Suprapubic skin (tissue), 3 donors: ENCODE data around the gene CTBP2.

Experiments used
- EP300 ChIP-seq: sonication (generic); formaldehyde crosslinking; IDR thresholded peaks from one replicate; pipeline ENCODE4 v1.6.1; 2017; ENCODE audit warnings: antibody characterized with exemption
- POLR2A ChIP-seq, 2 donors: fragments of 450-650 bp; IDR thresholded peaks; one replicate each; pipeline ENCODE4 v1.6.1; 2017; ENCODE audit warnings: antibody characterized with exemption in 2 of 2, mild to moderate bottlenecking in 2 of 2, moderate library complexity in 2 of 2
- TF ChIP-seq, protein P1 (sequence below), 2 donors: fragments of 200-600 bp in 1 of 2; fragments of 450-650 bp in 1 of 2; sonication (generic) in 1 of 2; IDR thresholded peaks; one replicate each; pipeline ENCODE4 v1.5.1; 2016 to 2019; ENCODE audit warnings: antibody characterized with exemption in 2 of 2, mild to moderate bottlenecking in 1 of 2, moderate library complexity in 1 of 2

DNA sequence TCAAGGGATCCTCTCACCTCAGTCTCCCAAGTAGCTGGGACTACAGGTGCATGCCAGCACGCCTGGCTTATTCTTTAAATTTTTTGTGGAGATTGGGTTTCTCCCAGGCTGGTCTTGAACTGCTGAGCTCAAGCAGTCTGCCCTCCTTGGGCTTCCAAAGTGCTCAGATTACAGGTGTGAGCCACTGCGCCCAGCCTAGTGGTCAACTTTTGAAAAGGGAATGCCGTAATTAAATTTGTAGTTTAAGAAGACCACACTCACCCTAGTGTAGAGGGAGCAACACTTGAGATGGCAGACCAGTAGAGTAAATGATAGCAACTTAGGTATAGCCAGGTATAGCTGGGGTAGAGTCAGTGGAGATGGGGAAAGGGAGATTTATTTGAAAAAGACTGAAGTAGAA, 200.8 kb downstream of the CTBP2 start:
- TF ChIP-seq EP300 (no peak), POLR2A (IDR thresholded peaks at IDR 0.05) (no peak)
- TF ChIP-seq, protein P1, sequence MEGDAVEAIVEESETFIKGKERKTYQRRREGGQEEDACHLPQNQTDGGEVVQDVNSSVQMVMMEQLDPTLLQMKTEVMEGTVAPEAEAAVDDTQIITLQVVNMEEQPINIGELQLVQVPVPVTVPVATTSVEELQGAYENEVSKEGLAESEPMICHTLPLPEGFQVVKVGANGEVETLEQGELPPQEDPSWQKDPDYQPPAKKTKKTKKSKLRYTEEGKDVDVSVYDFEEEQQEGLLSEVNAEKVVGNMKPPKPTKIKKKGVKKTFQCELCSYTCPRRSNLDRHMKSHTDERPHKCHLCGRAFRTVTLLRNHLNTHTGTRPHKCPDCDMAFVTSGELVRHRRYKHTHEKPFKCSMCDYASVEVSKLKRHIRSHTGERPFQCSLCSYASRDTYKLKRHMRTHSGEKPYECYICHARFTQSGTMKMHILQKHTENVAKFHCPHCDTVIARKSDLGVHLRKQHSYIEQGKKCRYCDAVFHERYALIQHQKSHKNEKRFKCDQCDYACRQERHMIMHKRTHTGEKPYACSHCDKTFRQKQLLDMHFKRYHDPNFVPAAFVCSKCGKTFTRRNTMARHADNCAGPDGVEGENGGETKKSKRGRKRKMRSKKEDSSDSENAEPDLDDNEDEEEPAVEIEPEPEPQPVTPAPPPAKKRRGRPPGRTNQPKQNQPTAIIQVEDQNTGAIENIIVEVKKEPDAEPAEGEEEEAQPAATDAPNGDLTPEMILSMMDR (IDR thresholded peaks at IDR 0.05), result no peak
